HepG2 (cell line): ENCODE data around the gene CRYGA. TPM values are rescaled to one million over a fixed set of nuclear protein-coding genes. Genes with fewer than 3 reads are reported as not detected.
A peak's percentile ranks its signal among the peaks of the same experiment; 100 is the strongest.

Experiments used
- ARID4A ChIP-seq: sonication (generic); formaldehyde crosslinking; IDR thresholded peaks from 2 replicates; pipeline ENCODE4 v1.5.0; 2020; ENCODE audit warnings: mild to moderate bottlenecking, missing genetic modification reagents, borderline replicate concordance
- BATF2 ChIP-seq: sonication (generic); formaldehyde crosslinking; IDR thresholded peaks from 2 replicates; pipeline ENCODE4 v1.8.0; 2022; ENCODE audit warnings: mild to moderate bottlenecking, missing genetic modification reagents, moderate library complexity
- CEBPZ ChIP-seq: IDR thresholded peaks from 2 replicates; pipeline ENCODE4 v1.6.1; 2012; ENCODE audit warnings: low read length, improper control_type of control experiment
- FOXK1 ChIP-seq: sonication (generic); formaldehyde crosslinking; IDR thresholded peaks from 2 replicates; pipeline ENCODE4 v1.4.0; 2020; ENCODE audit warnings: low read depth, missing genetic modification reagents, borderline replicate concordance
- HNRNPK ChIP-seq: fragments of 200-400 bp; formaldehyde crosslinking; IDR thresholded peaks from 2 replicates; pipeline ENCODE4 v1.6.1; 2018; ENCODE audit warnings: low read length, low read depth, moderate library complexity, mild to moderate bottlenecking; ENCODE audit not compliant: poor library complexity, severe bottlenecking
- MED8 ChIP-seq: sonication (generic); formaldehyde crosslinking; IDR thresholded peaks from 2 replicates; pipeline ENCODE4 v1.8.1; 2023; ENCODE audit warnings: mild to moderate bottlenecking, missing genetic modification reagents; ENCODE audit not compliant: insufficient replicate concordance
- PCBP2 ChIP-seq: fragments of 200-400 bp; formaldehyde crosslinking; optimal IDR thresholded peaks from 2 replicates; pipeline ENCODE3; 2018; ENCODE audit warnings: low read length, low read depth; ENCODE audit not compliant: poor library complexity, severe bottlenecking
- RBM22 ChIP-seq: fragments of 200-400 bp; formaldehyde crosslinking; optimal IDR thresholded peaks from 2 replicates; pipeline ENCODE3; 2017; ENCODE audit warnings: mild to moderate bottlenecking, low read length, moderate library complexity
- TCF12 ChIP-seq, 2 experiments: fragments of 450-650 bp in 1 of 2; sonication (generic) in 1 of 2; formaldehyde crosslinking in 1 of 2; IDR thresholded peaks; 2 replicates each; pipeline versions ENCODE4 v1.6.1 to v1.8.0; 2017 to 2022; ENCODE audit warnings: antibody characterized with exemption in 1 of 2, mild to moderate bottlenecking in 1 of 2, missing genetic modification reagents in 1 of 2, moderate library complexity in 1 of 2
- ZNF138 ChIP-seq: sonication (generic); formaldehyde crosslinking; IDR thresholded peaks from 2 replicates; pipeline ENCODE4 v1.5.0; 2020; ENCODE audit warnings: mild to moderate bottlenecking, low read depth, missing genetic modification reagents
- ZNF207 ChIP-seq: fragments of 450-650 bp; IDR thresholded peaks from 2 replicates; pipeline ENCODE4 v1.6.1; 2016; ENCODE audit warnings: antibody characterized with exemption, borderline replicate concordance
- ZNF605 ChIP-seq: sonication (generic); formaldehyde crosslinking; IDR thresholded peaks from 2 replicates; pipeline ENCODE4 v1.8.0; 2022; ENCODE audit warnings: mild to moderate bottlenecking, missing genetic modification reagents
- ZNF691 ChIP-seq: sonication (generic); formaldehyde crosslinking; IDR thresholded peaks from 2 replicates; pipeline ENCODE4 v1.4.0; 2020; ENCODE audit warnings: missing genetic modification reagents, low read depth, mild to moderate bottlenecking, borderline replicate concordance
- ZNF740 ChIP-seq: sonication (generic); formaldehyde crosslinking; IDR thresholded peaks from 2 replicates; pipeline ENCODE4 v1.4.0; 2020; ENCODE audit warnings: missing genetic modification reagents
- ZNF839 ChIP-seq: sonication (generic); formaldehyde crosslinking; IDR thresholded peaks from 2 replicates; pipeline ENCODE4 v1.4.0; 2020; ENCODE audit warnings: missing genetic modification reagents, mild to moderate bottlenecking, borderline replicate concordance
- ZSCAN21 ChIP-seq: sonication (generic); formaldehyde crosslinking; IDR thresholded peaks from 2 replicates; pipeline ENCODE4 v1.8.0; 2022; ENCODE audit warnings: mild to moderate bottlenecking, missing genetic modification reagents, moderate library complexity, borderline replicate concordance
- polyA plus RNA-seq, 8 experiments: library from polyadenylated mRNA; depleted of rRNA in 3 of 8; stranded (reverse) in 7 of 8; unstranded in 1 of 8; fragments of >200 nt; fragmentation: Illumina TruSeq in 4 of 8; extraction: Trizol in 4 of 8; gene quantifications; 2 replicates each; pipeline versions ENCODE4 v1.2.1 to v1.2.3, GENCODE V29; 2011 to 2016; ENCODE audit warnings: low read depth in 4 of 8, missing spikeins in 1 of 8, mixed read lengths in 1 of 8; ENCODE audit not compliant: insufficient read depth in 1 of 8
- total RNA-seq, 5 experiments: library from RNA; depleted of rRNA; stranded (reverse); fragments of >200 nt; fragmentation: Illumina TruSeq; extraction: Trizol; gene quantifications; 2 replicates each; pipeline ENCODE4 v1.2.3, GENCODE V29; 2016; ENCODE audit warnings: low read depth in 1 of 5

CRYGA gene
- total and polyA plus RNA-seq, 2 of the 13 experiments (the other 11 are each of a cell fraction or from before 2014, with no cell fraction given), result not detected

GRCh38 chr2:208142925-208143799, 20.2 kb downstream of the CRYGA start (continued):
- TF ChIP-seq CEBPZ, result no peak
- no peak for TF ChIP-seq ZNF605
- no peak for TF ChIP-seq TCF12 (IDR thresholded peaks at IDR 0.05)
- no peak for TF ChIP-seq TCF12 (CRISPR knock-in tag; IDR thresholded peaks at IDR 0.05)
- TF ChIP-seq ZNF207, result no peak
- TF ChIP-seq HNRNPK, result no peak
- no peak for TF ChIP-seq ZNF138 (CRISPR knock-in tag)
- TF ChIP-seq PCBP2, result no peak
- TF ChIP-seq RBM22, result no peak
- TF ChIP-seq FOXK1 (CRISPR knock-in tag), result peak; percentile 75; the same call in 1 of the 2 replicates
- no peak for TF ChIP-seq ARID4A
- TF ChIP-seq ZNF839 (CRISPR knock-in tag), result no peak
- TF ChIP-seq MED8 (CRISPR knock-in tag), result no peak
- no peak for TF ChIP-seq BATF2
- no peak for TF ChIP-seq ZNF740
- TF ChIP-seq ZNF691 (CRISPR knock-in tag), result no peak
- no peak for TF ChIP-seq ZSCAN21 (CRISPR knock-in tag)
